ENCODE measurements around the gene EXOC3L2. TPM values are rescaled to one million over a fixed set of nuclear protein-coding genes. Genes with fewer than 3 reads are reported as not detected.
A peak's percentile ranks its signal among the peaks of the same experiment; 100 is the strongest.

EXOC3L2 gene
- total RNA-seq, 1 experiment from 2014 or later = 0.61 TPM

GRCh38 chr19:45235485-45235884 lies 9.7 kb downstream of the EXOC3L2 start:
- Histone ChIP-seq H4K91ac (ENCODE audit: insufficient read length, low read depth, low read length) (no peak overlapping the region), H4K5ac (ENCODE audit: insufficient read length, low read depth, low read length) (no peak overlapping the region), H2BK20ac (ENCODE audit: low read depth, low read length, poor library complexity, severe bottlenecking) (no peak overlapping the region), H2BK12ac (ENCODE audit: insufficient read length, low read depth, low read length) (no peak overlapping the region), H4K8ac (replicated peaks; ENCODE audit: insufficient read length, low read depth, low read length) (no peak overlapping the region), H3K9ac (ENCODE audit: extremely low read depth, insufficient read length, low read length) (no peak overlapping the region), H3K4me2 (ENCODE audit: insufficient read depth, insufficient read length, low read length) (no peak overlapping the region), H2BK120ac (ENCODE audit: low read depth, low read length, poor library complexity, severe bottlenecking) (no peak overlapping the region), H3K4ac (ENCODE audit: low read depth, low read length) (no peak overlapping the region), H2AFZ (ENCODE audit: low read length) (no peak overlapping the region), H3K27ac (ENCODE audit: insufficient read length, low read depth, low read length) (no peak overlapping the region), H4K20me1 (ENCODE audit: control insufficient read depth, insufficient read depth, insufficient read length) (no peaks in the 10 kb centered on the region), H3K14ac (ENCODE audit: insufficient read depth, low read length) (no peak overlapping the region; the same call in 1 of the 2 replicates), H3K23ac (ENCODE audit: insufficient read length, low read depth, low read length) (no peak overlapping the region), H3K9me3 (ENCODE audit: control insufficient read depth, low read depth, low read length) (no peaks in the 10 kb centered on the region), H3K4me1 (ENCODE audit: insufficient read depth, low read length) (no peaks in the 10 kb centered on the region; the same call in 1 of the 2 replicates), H3K18ac (ENCODE audit: insufficient read length, low read depth, low read length) (no peak overlapping the region), H3K27me3 (ENCODE audit: insufficient read depth, low read length) (peaks cover 22% of the 10 kb centered on the region), H3T11ph (ENCODE audit: low read length) (no peak overlapping the region), H2BK5ac (ENCODE audit: insufficient read length, low read length) (no peak overlapping the region), H3K79me2 (ENCODE audit: insufficient read depth, low read length) (no peaks in the 10 kb centered on the region), H3K56ac (ENCODE audit: insufficient read length, low read depth, low read length) (no peak overlapping the region), H3K79me1 (ENCODE audit: insufficient read depth, low read depth, low read length, poor library complexity, severe bottlenecking) (no peaks in the 10 kb centered on the region), H2BK15ac (ENCODE audit: low read depth, low read length) (no peak overlapping the region), H3K23me2 (ENCODE audit: insufficient read length, low read depth, low read length, poor library complexity, severe bottlenecking) (no peaks in the 10 kb centered on the region), H2AK5ac (ENCODE audit: insufficient read length, low read length) (no peak overlapping the region)
- WGBS (ENCODE audit: extremely low coverage, insufficient read length, low lambda C conversion rate) = no CpG with 5 or more reads among the region's 8 CpGs
- DNase-seq = no peak
- H3K4me3 Mint-ChIP-seq = peak overlapping the region in 1 of 2 experiments; percentile 77; a peak in 3 of 5 replicates
- H3K27ac Mint-ChIP-seq = peak overlapping the region in 1 of 3 experiments; percentile 59; a peak in 1 of 7 replicates
- H3K27me3 Mint-ChIP-seq (ENCODE audit: low read depth) = peaks cover 90% of the 10 kb centered on the region
- H3K4me1 Mint-ChIP-seq = peaks cover 0 to 21% of the 10 kb centered on the region in 2 experiments; a peak in 2 of 4 replicates
- no peaks in the 10 kb centered on the region for H3K9me3 Mint-ChIP-seq
- H3K36me3 Mint-ChIP-seq (ENCODE audit: insufficient read depth in 1 of 3, low read depth in 3 of 3) = no peaks in the 10 kb centered on the region; a peak in 2 of 7 replicates
- no peak for TF ChIP-seq CTCF (conservative IDR thresholded peaks at IDR 0.05)

Data from H9 (cell line).